G401.6 (cell line): ENCODE results near the gene NOL11.
A peak's percentile ranks its signal among the peaks of the same experiment; 100 is the strongest.
"Not testable (repeated sequence)": the region's sequence is repeated elsewhere in the genome, so short reads cannot be mapped to it uniquely, and the experiment has no call there.

Source experiments
- FAIRE-seq: peaks from 2 replicates; lab custom pipeline; 2012; peaks lifted over from hg19 to GRCh38; lab: Jason Lieb, UNC

The NOL11 gene

GRCh38 chr17:67717624-67718324, at the start of gene NOL11:
Gene NOL11 (plus strand): TSS chr17:67717936. CDS start chr17:67717948, 12 bp downstream.
- FAIRE-seq = peak; percentile 98

DNA sequence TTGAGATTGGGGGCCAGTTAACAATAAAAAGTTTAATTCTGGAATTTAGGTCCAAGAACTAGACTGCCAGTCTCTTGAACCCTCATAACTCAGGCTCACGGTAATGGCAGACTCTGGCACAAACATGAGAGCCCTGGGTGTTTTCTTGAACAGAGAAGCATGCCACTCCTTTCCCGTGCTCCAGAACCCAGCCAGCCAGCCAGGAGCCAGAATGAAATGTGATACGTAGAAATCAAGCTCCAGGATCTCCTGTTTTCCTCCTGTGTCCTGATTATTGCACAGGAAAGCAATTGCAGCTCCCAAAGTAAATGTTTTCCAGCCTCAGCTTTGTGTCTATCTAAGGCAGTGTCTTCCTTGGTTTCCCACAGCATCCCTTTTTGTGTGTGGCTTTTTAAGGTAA, 46.2 kb upstream of the NOL11 start:
- no peak for FAIRE-seq

- no peak for FAIRE-seq
These were observed 45.0 kb upstream of the NOL11 start for GRCh38 chr17:67672592-67673335.

GRCh38 chr17:67675481-67675880, 42.3 kb upstream of the NOL11 start:
- no peak for FAIRE-seq

- FAIRE-seq = no peak
These were observed 41.4 kb upstream of the NOL11 start for GRCh38 chr17:67676305-67676704.

DNA sequence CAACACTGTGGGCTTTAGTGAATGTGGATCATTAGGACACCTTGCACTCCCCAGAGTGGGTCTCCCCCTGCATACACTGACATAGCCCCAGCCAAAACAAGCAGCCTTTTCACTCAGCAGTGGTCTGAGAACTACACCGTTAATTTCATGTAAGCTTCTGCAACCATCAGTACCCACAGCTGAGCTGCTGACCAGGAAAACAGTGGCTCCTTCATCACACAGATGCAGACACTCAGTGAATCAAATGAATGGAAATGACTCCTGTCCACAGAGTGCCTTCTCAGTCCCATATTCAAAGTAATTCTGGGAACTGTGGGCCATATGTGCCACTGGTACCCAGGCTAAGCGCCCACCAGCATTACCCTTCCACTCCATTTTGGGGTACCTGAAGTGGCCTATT, 39.3 kb upstream of the NOL11 start:
- FAIRE-seq = no peak

GRCh38 chr17:67679225-67679624, 38.5 kb upstream of the NOL11 start:
- FAIRE-seq = no peak

- FAIRE-seq = no peak
These were observed 38.0 kb upstream of the NOL11 start for GRCh38 chr17:67679721-67680120.

DNA sequence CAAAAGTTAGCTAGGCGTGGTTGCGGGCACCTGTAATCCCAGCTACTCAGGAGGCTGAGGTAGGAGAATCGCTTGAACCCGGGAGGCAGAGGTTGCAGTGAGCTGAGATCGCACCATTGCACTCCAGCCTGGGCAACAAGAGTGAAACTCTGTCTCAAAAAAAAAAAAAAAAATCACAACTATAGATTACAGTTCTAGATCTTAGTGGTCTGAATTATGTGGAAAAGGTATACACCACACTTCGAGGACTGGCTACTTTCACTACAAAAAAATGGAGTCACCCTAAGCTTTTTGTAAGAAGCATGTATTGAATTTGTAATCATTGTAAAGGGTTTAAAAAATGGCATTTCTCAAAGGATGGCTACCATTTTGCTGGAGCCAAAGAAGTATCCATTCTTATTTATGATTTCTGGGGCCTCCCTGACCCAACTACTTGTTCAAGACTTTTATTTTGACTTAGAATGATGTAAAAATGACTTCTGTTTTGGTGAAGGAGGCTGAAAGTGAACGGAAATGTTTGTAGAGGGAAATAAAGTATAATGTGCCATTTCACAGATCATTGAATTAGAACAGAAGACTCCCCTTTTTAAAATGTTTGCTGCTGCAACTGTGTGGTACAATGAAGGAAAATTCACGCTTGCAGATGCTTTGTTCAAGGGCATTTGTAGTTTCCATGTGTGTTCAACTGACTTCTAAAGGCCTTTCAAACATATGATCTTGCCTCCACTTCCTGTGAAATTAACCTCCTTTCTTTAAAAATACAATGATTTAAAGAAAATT, 37.1 kb upstream of the NOL11 start:
- no peak for FAIRE-seq

DNA sequence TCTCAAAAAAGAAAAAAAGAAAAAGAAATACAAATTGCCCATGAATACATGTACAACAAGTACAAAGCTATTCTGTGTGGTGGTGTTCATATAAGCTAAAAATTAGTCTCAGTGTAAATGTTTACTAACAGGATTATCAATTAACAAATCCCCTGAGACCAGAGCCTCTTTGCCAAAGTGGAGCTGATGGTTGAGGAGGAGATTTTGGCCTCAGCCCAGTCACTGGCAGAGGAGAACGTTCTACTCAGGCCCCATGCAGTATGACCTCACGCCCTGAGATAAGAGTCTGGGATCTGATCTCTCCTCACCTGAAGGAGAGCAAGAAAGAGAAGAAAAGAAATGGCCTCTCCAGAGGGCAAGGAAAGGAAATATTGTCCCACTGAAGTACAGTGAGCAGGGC, 35.5 kb upstream of the NOL11 start:
- FAIRE-seq = no peak

GRCh38 chr17:67685351-67685750, 32.4 kb upstream of the NOL11 start:
- FAIRE-seq = no peak

DNA sequence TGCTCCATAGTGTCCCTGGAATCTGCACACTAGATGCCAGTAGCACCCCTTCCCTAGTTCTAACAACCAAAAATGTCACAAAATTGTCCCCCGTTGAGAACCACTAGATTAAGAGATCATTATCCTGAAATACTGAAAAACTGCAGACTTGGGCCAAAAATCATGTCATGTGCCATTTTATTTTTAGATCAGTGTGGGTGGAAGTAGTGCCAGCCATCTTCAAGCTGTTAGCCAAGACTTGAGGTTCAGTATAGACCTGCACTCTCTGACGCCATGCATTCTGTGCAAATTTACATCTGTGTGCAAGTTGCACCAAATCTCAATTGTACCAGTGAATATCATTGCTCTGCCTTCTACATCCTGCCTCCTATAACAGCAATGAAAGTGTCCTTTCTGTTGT, 31.5 kb upstream of the NOL11 start:
- no peak for FAIRE-seq

DNA sequence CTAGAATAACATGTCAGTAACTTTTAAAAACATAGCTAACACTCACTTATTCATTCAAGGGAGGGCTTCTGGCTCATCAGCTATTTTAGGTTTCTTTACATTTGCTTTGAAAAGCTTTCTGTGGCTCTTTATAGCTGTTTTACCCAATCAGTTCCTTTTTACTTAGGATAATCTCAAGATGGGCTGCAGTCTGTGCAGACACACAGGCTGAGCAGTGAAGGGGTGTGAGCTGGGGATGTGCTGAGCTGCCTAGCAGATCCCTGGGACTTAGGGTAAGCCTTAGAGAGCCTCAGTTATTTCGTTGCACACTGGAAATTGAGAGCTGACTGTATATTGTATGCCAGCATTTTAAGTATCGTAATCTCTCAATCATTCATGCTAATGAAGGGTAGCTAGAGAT, 30.2 kb upstream of the NOL11 start:
- FAIRE-seq = no peak

DNA sequence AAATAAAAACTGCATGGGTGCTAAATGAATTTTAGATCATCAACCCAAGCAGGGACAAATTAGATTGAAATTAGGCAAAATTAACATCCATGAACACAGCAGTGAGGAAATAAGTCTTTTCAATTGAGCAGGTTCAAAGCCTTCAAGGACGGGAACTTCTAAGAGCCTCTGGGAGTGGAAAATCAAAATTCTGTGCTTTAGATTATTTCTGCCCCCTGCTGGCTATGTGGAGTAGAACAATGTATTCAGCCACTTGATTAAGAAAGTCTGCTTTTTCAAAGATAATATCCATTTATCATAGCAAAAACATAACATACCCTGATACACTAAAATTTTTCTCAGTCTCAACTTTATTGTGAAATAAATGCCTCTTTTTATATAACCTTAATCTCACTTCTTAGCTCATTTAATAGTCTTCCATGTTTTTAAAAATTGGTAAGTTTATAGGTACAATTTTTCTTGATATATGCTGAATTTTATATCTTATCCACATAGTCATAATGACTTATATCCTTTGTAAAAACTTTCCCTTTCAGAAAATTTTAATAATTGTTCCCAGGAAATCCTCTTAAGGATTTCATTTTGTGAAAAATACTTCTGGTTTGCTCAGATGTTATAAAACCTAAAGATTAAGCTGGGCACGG, 28.1 kb upstream of the NOL11 start:
- peak; percentile 93 for FAIRE-seq

DNA sequence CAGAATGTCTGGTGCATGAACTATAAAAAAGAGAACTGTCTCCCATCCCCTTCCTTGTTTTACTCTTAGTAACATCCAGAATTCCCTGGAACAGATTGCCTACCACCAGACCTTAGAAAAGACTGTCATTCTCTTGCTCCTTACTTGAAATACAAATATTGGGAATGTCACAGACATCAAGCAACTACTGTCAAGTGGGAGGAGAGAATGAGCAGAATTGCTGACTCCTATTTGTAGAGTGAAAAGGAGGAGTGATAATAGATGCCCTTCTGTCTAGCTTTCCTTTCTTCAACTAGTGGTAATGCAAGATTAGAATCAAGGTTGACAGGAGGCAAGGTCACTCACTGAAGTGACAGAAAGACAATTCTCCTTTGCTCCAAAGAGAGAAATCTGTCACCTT, 23.9 kb upstream of the NOL11 start:
- FAIRE-seq = no peak

- no peak for FAIRE-seq
These were observed 21.4 kb upstream of the NOL11 start for GRCh38 chr17:67696347-67696746.

DNA sequence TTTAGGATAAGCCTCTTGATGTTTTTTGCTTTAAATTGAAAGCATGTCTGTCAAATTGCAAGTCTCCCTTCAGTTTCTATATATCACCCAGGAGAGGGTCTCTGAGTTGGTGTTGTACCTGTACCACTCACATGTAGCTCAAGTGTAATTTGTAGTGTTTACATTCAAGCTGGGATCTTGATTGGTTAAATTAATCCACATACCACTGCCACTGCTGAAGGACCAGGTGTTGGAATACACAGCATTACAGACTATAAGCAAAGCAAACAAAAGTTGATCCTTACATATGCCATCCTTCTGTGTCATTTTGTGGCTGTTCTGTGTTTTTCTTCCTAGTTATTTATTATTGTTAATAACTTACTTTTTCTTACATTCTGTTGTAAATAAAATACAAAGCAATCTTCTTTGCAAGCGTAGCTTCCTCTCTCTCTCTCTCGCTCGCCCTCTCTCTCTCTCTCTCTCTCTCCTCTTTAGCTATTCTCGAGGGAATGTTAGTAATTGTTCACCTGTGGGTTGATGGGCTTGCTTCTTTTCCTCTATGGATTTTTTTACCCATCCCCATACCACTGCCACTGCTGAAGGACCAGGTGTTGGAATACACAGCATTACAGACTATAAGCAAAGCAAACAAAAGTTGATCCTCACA, 20.8 kb upstream of the NOL11 start:
- no peak for FAIRE-seq

- FAIRE-seq = no peak
These were observed 17.6 kb upstream of the NOL11 start for GRCh38 chr17:67700037-67700724.

DNA sequence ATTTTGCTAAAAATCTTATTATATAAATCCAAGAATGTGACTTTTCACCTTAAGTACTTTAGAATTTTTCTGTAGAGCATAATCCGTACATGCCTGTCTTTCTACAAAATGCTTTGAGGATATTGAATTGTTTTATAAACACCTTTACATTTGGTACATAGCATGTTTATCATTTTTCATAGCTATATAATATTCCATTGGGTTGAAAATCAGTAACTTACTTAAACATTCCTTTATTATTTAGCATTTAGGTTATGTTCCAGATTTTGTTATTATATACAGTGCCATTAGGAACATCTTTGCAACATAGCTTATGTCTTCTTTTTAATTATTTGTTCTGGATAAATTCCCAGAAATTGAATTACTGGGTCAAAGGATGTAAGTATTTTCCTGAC, 17.0 kb upstream of the NOL11 start:
- FAIRE-seq = peak; percentile 58

GRCh38 chr17:67702861-67703260, 14.9 kb upstream of the NOL11 start:
- not testable (repeated sequence) for FAIRE-seq

DNA sequence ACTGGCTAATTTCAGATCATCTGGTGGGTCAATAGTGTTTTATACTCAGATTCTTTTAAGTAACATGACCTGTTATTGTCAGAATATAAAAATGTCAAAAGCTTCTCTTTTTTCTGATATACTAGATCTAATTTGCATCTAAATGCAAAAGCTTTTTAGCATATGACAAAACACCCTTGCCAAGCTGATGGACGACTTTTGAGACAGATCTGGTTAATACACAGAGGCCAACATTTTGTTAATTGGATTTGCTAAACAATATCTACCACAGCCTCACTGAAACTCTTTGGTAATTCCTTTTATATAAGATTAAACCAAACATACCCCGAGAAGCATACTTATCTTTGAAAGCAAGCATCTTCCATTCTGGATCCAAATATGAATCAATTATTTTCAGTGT, 10.3 kb upstream of the NOL11 start:
- FAIRE-seq = no peak

DNA sequence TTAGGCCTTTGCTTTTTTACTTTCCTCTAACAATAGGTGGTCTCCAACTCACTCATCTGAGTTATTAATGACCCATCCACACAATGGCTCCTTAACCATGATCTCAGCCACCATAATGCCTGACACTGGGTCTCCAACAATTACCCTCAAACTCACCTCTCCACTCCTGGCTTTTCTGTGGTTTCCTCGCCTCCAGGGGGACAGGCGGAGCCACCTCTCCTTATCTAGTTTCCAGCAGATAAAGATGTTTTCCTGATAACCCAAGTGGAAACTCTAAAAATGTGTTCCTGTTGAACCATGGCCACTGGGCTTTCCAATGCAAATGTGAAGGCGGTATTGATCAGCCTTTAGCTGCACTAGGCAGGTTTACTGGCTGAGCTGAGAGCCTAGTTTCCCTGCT, 9.4 kb upstream of the NOL11 start:
- FAIRE-seq = no peak
